Measurements from ENCODE around the gene ACADL.
"Not testable (repeated sequence)": the region's sequence is repeated elsewhere in the genome, so short reads cannot be mapped to it uniquely, and the experiment has no call there.

The ACADL gene

DNA sequence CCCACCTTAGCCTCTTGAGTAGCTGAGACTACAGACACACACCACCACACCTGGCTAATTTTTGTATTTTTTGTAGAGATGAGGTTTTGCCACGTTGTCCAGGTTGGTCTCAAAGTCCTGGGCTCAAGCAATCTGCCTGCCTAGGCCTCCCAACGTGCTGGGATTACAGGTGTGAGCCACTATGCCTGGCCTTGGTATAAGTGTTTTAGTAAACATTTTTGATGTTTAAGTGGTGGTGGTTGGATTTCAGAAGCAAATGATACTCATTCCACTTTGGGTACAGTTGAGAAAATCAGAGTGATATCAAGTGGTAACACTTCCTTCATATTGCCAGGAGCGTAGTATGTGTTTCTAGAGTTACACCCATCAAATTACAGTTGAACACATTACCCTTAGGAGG is 25.4 kb downstream of the ACADL start:
- DNase-seq (ENCODE audit: low read depth), result no peak

DNA sequence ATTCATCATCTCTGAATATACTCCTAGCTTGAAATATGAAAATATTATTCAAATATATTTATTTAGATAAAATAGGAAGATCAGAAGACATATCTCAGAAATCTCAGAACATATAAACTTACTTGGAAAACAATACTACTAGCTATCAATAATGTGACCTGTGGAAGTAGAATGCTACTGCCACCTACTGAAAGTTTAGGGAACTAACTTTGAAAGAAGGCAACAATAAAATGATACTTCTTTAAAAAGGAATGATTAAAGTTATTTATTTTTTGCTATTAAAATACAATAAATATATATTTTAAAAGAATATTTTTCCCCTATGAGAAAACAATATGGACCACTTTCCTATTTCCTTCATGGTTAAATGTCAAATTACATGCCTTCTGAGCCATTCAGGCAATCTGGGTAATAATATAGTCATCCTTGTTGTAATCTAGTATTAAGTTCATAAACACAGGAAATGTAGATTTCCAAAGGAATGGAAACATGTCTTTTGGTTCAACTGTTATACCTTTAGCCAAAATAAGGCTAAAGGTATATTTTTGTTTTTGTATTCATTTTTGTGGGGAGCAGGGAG is 26.0 kb downstream of the ACADL start:
- DNase-seq (ENCODE audit: low read depth), result no peak

DNA sequence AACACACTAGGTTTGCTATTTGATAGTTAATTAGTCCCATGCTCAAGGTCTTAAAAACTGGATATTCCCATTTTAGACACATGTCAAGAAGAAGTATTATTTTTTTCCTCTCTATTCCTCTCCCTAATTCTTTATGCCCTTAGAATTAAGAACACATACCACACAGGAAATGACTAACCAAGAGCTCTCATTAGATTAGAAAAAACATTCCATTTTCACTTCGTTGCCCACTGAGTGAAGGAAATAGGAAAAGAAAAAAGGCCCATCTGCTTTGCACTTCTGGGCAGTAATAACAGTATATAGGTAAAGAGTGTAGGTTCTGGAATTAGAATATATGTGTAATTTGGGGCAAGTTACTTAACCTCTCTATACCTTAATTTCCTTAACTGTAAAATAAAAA is 26.9 kb downstream of the ACADL start:
- no peak for DNase-seq (ENCODE audit: low read depth)

DNA sequence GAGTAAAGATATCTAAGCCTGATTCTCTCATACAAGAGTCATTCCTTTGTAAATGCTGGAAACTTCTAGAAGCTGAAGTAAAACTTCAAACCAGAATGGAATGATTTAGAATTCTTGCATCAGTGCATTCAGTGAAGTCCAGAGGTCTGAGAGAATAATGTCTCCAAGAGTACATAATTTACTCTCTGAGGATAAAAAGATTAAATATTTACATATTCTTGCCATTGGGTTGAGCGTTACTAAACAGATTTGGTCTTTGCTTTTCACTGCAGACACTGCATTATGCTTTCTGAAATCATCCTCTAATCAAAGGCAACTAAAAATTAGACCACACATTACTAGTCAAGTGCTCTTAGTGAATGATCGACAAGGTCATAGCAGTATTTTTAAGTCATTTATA is 27.5 kb downstream of the ACADL start:
- DNase-seq (ENCODE audit: low read depth), result no peak

DNA sequence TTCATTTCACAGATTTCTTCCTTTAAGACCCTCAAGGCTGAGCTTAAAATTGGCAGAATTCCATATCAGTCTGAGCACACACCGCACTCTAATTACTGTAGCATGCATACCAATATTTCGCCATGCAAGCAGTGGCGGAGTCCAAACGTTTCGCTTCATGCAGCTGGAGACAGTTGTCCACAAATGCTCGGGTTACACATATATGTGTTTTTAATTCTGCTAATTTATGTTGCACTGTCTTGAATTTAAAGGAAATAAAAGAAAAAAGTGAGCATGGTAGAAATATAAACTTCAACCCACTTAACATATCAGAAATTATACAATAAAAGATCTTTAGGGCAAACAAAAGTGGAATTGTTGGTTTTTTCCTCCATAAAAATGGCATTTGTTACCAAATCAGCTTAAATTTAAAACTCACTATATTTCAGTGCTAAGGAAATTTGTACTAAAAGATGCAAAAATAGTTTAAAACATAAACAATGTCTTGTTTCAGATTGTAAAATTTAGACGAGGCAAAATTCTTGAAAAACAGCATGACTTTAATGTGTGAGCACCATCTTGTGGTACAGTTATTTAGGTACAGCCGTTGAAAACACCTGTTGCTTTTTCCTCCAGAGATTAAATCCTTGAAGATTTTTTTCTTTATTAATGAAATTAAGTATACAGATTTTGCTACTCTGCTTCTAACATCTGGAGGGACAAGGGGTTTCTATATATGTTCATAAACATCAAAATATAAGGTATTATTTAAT is 30.0 kb downstream of the ACADL start:
- DNase-seq (ENCODE audit: low read depth), result no peak

DNA sequence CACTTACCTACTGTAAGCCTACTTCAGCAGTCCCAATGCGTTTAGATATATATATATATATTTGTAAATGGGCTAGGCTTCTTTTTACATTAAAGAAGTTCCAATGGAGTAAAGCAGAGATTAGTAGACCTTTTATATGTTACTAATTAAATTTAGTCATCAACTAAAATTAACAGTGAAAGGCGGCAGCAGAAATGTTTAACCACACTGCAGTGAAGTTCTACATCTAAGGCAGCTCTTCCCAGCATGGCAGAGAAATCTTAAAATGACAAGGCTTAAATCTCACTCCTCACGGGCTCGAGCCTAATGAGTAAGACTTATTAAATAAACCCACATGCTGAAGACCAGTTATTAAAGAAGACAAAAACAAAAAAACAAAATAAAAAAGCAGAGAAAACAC is 34.9 kb downstream of the ACADL start:
- DNase-seq (ENCODE audit: low read depth), result no peak

DNA sequence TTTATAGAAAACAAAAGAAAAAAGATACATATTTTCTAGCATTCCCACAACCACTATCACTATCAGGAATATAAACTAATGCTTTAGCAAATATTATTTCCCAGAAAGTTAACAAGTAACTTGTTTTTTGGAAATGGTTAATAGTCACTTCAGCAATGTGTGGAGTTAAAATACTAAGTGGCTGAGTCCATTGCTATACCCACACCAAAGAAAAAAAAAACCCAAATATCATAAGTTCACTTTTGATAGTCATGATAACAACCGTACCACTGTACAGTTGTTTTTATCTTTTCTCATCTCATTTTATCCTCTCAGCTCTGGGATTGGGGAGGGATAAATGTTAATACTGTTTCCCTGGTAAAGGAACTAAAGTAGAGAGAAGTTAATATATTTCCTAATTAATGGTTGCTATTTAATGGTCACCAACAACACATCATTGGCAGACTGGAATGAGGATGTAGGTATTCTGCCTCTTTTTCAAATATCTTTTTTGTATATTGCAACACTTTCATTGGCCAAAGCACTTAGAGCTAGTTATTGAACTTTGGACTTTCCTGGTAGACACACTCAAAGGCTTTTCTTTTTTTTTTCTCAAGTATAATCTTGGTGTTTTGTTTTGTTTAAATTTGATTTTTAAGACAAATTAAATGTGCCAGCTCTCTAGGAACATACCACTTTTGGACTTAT is 35.7 kb downstream of the ACADL start:
- no peak for DNase-seq (ENCODE audit: low read depth)

DNA sequence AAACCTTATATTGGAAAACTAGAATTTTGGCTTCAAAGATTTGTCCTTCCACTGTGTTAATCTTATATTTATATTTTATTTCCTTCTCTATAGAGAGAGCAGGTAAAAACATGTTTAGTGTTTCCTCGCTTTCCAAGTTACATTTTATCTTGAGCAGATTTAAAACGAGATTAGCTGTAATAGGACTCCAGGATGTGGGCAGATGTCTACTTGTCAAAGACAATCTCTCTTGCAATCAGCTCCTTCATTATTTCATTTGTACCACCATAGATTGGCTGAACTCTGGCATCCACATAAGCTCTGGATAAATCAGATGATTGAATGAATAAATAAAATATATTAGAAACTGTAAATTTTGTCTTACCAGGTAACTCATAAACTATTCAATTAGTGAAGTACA is 36.5 kb downstream of the ACADL start:
- no peak for DNase-seq (ENCODE audit: low read depth)

DNA sequence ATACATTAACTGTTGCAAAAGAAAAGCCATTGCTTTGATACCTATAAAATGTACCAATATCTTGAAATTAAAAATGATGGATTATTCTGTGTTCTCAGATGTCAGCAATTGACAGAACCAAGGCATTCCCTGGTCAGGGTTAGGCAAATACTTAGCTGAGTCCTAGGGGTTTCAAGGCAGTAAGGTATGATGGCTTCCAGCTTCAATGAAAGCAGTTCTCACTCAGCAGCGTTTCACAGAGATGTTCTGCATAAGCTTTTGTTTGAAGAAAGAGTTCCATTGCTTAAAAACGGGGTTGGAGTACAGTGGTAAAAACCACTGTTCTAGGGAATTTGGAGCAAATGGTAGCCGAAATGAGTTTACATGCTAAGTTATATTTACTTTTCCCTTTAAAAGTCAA is 37.1 kb downstream of the ACADL start:
- DNase-seq (ENCODE audit: low read depth), result no peak

DNA sequence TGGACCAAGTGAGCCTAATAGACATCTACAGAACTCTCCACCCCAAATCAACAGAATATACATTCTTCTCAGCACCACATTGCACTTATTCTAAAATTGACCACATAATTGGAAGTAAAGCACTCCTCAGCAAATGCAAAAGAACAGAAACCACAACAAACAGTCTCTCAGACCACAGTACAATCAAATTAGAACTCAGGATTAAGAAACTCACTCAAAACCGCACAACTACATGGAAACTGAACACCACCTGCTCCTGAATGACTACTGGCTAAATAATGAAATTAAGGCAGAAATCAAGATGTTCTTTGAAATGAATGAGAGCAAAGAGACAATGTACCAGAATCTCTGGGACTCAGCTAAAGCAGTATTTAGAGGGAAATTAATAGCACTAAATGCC is 41.3 kb downstream of the ACADL start:
- not testable (repeated sequence) for DNase-seq (ENCODE audit: low read depth)

DNA sequence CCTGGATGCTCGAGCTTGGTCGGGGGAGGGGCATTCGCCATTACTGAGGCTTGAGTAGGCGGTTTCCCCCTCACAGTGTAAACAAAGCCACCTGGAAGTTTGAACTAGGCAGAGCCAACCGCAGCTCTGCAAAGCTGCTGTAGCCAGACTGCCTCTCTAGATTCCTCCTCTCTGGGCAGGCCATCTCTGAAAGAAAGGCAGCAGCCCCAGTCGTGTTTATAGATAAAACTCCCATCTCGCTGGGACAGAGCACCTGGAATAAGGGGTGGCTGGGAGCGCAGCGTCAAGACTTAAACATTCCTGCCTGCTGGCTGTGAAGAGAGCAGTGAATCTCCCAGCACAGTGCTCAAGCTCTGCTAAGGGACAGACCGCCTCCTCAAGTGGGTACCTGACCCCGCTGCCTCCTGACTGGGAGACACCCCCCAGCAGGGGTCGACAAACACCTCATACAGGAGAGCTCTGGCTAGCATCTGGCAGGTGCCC is 43.6 kb downstream of the ACADL start:
- DNase-seq (ENCODE audit: low read depth), result not testable (repeated sequence)

DNA sequence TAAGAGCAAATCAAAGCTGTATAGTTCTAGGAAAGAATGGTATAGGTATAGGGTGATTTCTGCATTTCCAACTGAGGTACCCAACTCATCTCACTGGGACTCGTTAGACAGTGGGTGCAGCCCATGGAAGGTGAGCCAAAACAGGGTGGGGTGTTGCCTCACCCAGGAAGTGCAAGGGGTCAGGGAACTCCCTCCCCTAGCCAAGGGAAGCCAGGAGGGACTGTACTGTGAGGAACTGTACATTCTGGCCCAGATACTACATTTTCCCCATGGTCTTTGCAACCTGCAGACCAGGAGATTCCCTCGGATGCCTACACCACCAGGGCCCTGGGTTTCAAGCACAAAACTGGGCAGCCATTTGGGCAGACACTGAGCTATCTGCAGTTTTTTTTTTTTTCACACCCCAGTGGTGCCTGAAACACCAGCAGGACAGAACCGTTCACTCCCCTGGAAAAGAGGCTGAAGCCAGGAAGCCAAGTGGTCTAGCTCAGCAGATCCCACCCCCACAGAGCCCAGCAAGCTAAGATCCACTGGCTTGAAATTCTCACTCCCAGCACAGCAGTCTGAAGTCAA is 44.1 kb downstream of the ACADL start:
- not testable (repeated sequence) for DNase-seq (ENCODE audit: low read depth)

DNA sequence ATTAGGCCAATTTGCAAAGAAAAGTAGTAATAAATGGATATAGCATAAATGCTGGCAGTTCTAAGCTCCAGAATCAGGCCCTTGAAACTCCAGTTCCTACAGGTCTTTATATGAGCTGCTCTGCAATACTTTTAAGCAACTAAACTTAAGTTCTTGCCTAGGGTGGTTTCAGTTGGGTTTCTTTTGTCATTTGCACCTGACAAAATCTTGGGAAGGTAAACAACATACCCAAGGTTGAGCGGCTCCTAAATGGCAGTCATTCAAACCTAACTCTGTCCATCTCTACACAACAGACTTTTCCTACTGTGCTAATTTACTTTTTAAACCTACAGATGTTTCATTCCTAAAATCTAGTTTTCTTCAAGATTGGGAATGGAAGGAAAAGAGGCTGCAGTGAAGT is 44.8 kb downstream of the ACADL start:
- no peak for DNase-seq (ENCODE audit: low read depth)

DNA sequence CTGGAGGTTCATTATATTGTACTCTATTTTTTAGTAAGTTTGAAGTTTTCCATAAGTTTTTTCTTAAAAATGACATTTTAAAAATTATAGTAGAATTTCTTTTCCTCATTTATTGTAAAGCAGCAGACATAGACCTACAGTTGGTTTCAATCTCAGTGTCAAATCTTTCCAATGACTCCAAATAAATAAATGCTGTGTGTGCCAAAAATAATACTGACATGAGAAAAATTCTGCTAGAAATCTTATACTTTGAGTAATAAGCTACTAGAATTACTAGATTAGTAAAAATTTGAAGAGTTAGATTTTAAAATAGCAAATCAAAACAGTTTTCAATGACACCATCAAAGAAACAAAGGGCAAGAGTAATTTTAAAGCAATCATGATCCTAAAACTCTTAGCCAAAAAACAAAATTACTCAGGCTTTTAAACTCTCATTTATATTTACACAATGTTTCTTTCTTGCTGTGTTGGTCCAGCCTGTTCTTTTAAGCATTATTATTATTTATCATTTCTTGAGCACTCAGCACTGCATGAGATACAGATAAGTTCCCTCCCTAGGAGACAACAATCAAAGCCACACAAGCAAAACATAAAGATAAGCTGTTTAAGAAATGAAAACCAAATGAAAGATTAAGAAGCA is 45.8 kb downstream of the ACADL start:
- DNase-seq (ENCODE audit: low read depth), result no peak

DNA sequence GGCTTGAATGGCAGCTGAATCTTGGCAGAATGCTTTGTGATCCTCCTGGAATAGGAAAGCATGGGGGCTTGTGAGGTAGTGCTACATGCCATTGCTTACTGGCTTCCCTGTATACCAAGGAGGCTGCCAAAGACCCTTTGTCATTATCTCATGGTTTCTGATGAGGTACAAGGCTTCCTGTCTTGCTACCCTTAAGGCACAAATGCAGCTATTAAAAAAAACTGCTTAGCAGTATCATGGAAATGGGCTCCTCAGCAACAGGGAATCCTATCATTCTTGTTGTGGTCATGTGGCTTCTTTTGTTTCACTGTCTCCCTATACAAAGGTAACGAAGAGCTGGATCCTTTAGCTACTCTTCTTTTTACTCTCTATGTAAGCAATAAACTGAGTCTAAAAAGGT is 47.5 kb downstream of the ACADL start:
- DNase-seq (ENCODE audit: low read depth), result no peak

DNA sequence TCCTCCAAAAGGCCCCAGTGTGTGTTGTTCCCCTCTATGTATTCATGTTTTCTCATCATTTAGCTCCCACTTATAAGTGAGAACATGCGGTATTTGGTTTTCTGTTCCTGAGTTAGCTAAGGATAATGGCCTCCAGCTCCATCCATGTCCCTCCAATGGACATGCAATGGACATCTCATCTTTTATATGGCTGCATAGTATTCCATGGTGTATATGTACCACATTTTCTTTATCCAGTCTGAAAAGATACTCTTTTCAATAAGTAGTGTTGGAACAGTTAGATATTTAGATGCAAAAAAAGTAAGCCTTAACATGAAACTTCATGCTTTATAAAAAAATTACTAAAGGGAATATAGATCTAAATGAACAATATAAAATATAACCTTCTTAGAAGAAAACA is 48.1 kb downstream of the ACADL start:
- DNase-seq (ENCODE audit: low read depth), result not testable (repeated sequence)

DNA sequence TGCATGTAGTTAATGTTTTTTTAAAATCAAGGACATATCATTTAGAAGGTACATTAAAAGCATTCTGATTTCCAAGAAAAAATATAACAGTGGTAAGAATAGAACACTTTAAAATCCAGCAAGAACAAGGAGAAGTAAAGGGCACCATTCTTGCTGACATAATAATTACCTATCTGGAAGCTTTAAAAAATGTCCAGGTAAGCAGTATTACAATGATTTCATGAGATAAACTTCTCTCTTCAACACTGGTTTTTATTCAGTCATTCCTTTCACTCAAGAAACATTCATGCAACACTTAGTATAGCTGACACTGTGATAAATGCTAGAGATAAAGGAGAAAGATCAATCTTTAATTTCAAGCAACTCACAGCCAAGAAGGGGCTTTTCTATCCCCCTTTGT is 51.2 kb downstream of the ACADL start:
- no peak for DNase-seq (ENCODE audit: low read depth)

DNA sequence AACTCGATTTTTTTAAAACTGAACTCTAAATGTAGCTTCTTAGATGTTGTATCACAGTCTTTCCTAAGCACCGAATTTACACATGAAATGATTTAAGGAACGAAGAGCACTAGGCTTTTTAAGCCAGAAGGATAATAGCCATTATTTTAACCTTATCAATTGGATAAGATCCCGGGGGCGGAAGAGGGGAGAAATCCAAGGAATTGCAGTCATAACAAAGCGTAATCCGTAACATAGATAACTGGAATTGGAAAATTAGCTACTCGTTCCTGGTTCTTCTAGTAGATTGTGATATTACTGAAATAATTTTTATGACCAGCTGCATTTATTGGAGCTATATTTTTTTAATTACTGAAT is 53.0 kb downstream of the ACADL start:
- DNase-seq (ENCODE audit: low read depth), result no peak

DNA sequence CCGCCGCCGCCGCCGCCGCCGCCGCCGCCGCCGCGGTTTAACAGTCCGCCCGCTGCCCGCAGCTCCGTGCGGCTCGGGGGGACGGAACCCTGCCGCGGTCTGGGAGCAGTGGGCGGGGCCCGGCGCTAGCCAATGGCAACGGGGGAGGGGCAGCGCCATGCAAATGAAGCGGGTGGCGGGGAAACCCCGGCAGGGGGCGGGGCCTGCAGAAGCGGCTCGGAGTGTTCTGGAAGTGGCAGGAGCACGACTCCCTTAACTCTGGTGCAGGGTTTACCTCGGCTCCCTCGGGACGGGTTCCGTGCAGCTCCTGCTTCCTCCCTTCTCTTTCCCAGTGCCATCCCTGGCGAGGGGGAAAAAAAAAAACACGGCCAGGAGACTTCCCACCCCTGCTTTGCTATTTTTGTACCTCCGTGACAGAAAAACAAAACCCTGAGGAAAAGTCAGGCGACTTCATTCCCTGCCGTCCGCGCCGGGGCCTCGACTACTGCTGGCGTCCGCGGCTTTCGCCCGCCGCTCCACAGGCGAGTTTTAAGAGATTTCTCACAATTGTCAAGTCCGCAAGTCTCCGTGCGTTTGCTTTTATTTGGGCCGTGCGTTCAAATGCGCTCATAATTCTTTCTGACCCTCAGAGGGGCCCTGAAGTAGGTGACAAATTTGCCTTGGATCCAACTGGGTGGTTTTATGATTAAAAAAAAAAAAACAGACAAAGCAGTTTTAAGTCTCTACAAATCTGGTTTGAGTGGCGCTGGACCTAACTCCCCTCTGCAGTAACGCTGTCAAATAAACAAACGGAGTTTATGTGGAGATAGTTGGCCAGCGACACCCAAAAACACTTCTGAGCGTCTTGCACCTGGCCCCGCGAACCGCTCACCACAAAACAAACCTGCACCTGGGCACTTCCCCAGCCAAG is 53.7 kb downstream of the ACADL start, which contains the start of gene KANSL1L:
TSS of gene KANSL1L (minus strand) at position 101 of the 910 bp plus-strand sequence. CDS start 16,827 bp downstream, outside the sequence.
- peak; percentile 97 for DNase-seq (ENCODE audit: low read depth)

DNA sequence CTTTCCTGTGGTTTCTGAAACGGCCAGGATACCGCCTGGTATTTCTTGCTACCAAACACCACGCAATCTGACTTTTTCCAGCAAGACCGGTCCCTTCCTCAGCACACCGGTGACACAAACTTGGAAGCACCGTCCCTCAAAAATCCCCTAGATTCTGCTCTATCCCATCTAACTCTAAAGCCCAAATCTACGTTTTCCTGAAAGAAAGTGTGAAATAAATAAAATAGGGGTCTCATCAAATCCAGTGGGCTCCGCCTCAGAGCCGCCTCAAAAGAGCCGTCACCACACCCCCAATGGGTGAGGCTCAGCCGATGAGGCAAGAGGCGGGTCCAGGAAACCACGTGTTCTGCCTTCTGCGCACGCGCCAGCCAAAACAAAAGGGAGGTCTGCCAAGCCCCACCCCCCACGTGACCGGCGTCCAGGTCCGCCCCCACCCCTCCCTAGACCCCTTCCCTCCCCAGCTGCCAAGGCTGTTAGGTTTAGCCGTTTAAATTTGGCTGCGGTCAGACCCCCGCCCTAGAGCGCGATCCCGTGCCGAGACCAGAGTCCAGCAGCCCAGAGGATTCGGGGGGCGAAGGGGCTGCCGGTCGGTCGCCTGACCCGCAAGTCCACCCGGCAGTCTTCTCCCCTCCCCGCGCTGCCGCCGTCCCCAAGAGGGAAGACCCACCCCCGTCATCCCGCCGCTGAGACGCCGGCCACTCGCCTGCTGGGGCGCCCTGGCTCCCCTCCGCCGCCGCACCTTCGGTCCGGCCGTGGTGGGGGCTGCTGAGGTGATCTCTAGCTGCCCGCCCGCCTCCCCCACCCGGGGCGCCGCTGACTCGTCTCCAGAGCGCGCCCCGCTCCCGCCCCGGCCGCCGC is 54.6 kb downstream of the ACADL start:
- DNase-seq (ENCODE audit: low read depth), result peak; percentile 97

DNA sequence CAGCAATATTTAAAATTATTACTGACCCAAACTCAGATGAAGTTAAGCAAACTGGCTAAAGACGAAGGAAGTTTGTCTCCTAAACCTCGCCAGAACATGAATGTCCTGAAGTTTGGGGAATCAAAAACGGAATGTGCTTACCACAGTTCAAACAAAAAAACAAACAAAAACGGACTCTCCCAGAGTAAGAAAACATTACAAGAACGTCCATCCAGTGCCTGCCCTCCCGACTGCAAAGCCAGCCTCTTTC is 55.1 kb downstream of the ACADL start:
- no peak for DNase-seq (ENCODE audit: low read depth)

Measured in stimulated activated CD8-positive, alpha-beta memory T cell treated with anti-CD3 and anti-CD28 coated beads, Interleukin-4, amount 100 ng/mL, for 24 hours (primary cell).